ENCODE measurements around the gene MSI2.

Gene MSI2

GRCh38 chr17:57567251-57567650, 310.9 kb downstream of the MSI2 start:
- peak; percentile 99 for DNase-seq

GRCh38 chr17:57568340-57568739, 312.0 kb downstream of the MSI2 start:
- DNase-seq, result no peak

GRCh38 chr17:57569021-57569420, 312.7 kb downstream of the MSI2 start:
- DNase-seq, result no peak

- peak; percentile 18 for DNase-seq
Measured at GRCh38 chr17:57569853-57570252, 313.5 kb downstream of the MSI2 start.

- peak; percentile 95 for DNase-seq
Measured at GRCh38 chr17:57570724-57571344, 314.5 kb downstream of the MSI2 start.

GRCh38 chr17:57572062-57572461, 315.7 kb downstream of the MSI2 start:
- DNase-seq, result peak; percentile 91

GRCh38 chr17:57572600-57572999, 316.3 kb downstream of the MSI2 start:
- no peak for DNase-seq

GRCh38 chr17:57574040-57574513, 317.8 kb downstream of the MSI2 start:
- peak; percentile 54 for DNase-seq

- DNase-seq, result no peak
Measured at GRCh38 chr17:57576744-57577143, 320.4 kb downstream of the MSI2 start.

GRCh38 chr17:57577751-57578607, 321.7 kb downstream of the MSI2 start:
- peak; percentile 79 for DNase-seq

- DNase-seq, result peak; percentile 90
Measured at GRCh38 chr17:57578608-57579225, 322.4 kb downstream of the MSI2 start.

GRCh38 chr17:57579245-57579644, 322.9 kb downstream of the MSI2 start:
- no peak for DNase-seq

GRCh38 chr17:57580055-57580739, 323.9 kb downstream of the MSI2 start:
- no peak for DNase-seq

- no peak for DNase-seq
Measured at GRCh38 chr17:57582881-57583756, 326.8 kb downstream of the MSI2 start.

- no peak for DNase-seq
Measured at GRCh38 chr17:57584050-57584551, 327.8 kb downstream of the MSI2 start.

GRCh38 chr17:57585341-57586195, 329.2 kb downstream of the MSI2 start:
- DNase-seq, result peak; percentile 71

- peak; percentile 91 for DNase-seq
Measured at GRCh38 chr17:57586196-57586740, 329.9 kb downstream of the MSI2 start.

GRCh38 chr17:57586742-57587141, 330.4 kb downstream of the MSI2 start:
- no peak for DNase-seq

GRCh38 chr17:57587193-57587969, 331.1 kb downstream of the MSI2 start:
- peak; percentile 84 for DNase-seq

- no peak for DNase-seq
Measured at GRCh38 chr17:57588086-57588485, 331.8 kb downstream of the MSI2 start.

All from NCI-H1105 treated with DMSO at 0.1 percent for 48 hours (cell line).